Activated CD4-positive, alpha-beta T cell treated with anti-CD3 and anti-CD28 coated beads, Interleukin-2, Interleukin-6, amounts not matched to agents 100 ng/mL and 50 ng/mL, durations not matched to agents 16 hours and 8 hours (primary cell): ENCODE data around the gene KBTBD3.

Source experiments
- DNase-seq: peaks from one replicate; pipeline ENCODE4 v3.0.0-alpha.2; 2020

Gene KBTBD3

GRCh38 chr11:106076919-106077608 lies at the start of gene KBTBD3:
TSS of gene KBTBD3 (minus strand) at chr11:106077347. CDS start at chr11:106059097, 18,250 bp downstream.
- DNase-seq, result peak; percentile 99

GRCh38 chr11:106121570-106122320 lies 44.6 kb upstream of the KBTBD3 start:
- DNase-seq, result no peak

- DNase-seq, result no peak
These were observed 28.8 kb upstream of the KBTBD3 start for GRCh38 chr11:106105986-106106385.

GRCh38 chr11:106101819-106102218 lies 24.7 kb upstream of the KBTBD3 start:
- no peak for DNase-seq

GRCh38 chr11:106101370-106101769 lies 24.2 kb upstream of the KBTBD3 start:
- no peak for DNase-seq

GRCh38 chr11:106098893-106099553 lies 21.9 kb upstream of the KBTBD3 start:
- no peak for DNase-seq

GRCh38 chr11:106092446-106092845 lies 15.3 kb upstream of the KBTBD3 start:
- no peak for DNase-seq

GRCh38 chr11:106091480-106092123 lies 14.5 kb upstream of the KBTBD3 start:
- DNase-seq, result peak; percentile 76

GRCh38 chr11:106088896-106089295 lies 11.7 kb upstream of the KBTBD3 start:
- DNase-seq, result no peak

- DNase-seq, result peak; percentile 52
These were observed 10.8 kb upstream of the KBTBD3 start for GRCh38 chr11:106087815-106088435.

GRCh38 chr11:106086850-106087249 lies 9.7 kb upstream of the KBTBD3 start:
- DNase-seq, result no peak

GRCh38 chr11:106086135-106086534 lies 9.0 kb upstream of the KBTBD3 start:
- no peak for DNase-seq

GRCh38 chr11:106082096-106082495 lies 4.9 kb upstream of the KBTBD3 start:
- no peak for DNase-seq

- peak; percentile 13 for DNase-seq
These were observed 685 bp upstream of the KBTBD3 start, which contains the start of gene AASDHPPT for GRCh38 chr11:106077609-106078455. TSS of gene AASDHPPT (plus strand) at chr11:106077662. CDS start at chr11:106077711, 49 bp downstream.

GRCh38 chr11:106076171-106076918 lies 802 bp downstream of the KBTBD3 start:
- DNase-seq, result no peak

GRCh38 chr11:106072804-106073203 lies 4.3 kb downstream of the KBTBD3 start:
- no peak for DNase-seq

- no peak for DNase-seq
These were observed 6.5 kb downstream of the KBTBD3 start for GRCh38 chr11:106070606-106071005.

GRCh38 chr11:106063009-106063408 lies 14.1 kb downstream of the KBTBD3 start:
- DNase-seq, result peak; percentile 29

- DNase-seq, result peak; percentile 33
These were observed 14.9 kb downstream of the KBTBD3 start for GRCh38 chr11:106061954-106062949.
